ENCODE data around the gene TBCA. TPM values are rescaled to one million over a fixed set of nuclear protein-coding genes. Genes with fewer than 3 reads are reported as not detected.

Gene TBCA
- total RNA-seq, 1 experiment from 2014 or later, result 330 TPM

DNA sequence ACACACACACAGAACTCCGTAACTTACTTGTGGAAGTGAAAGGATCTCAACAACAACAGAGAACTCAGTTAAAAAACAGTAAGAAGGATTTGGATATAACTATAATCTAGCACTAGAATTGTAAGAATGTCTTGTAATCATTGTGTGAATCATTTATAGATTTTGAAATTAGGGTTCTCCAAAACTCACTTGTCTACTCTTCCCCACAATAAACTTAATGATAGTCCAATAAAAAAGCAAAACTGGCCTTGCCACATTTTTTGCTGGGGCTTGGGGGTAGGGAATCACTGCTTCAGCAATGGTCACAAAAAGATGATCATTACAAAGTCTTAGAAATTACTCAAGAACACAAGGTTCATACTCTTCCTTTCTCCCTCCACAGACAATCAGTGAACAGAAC lies 8.8 kb downstream of the TBCA start:
- H4K91ac ChIP-seq (ENCODE audit: insufficient read length, low read depth, low read length), result no peak overlapping the region
- peaks cover 54% of the 10 kb centered on the region; the same call in 1 of the 2 replicates for H3K79me2 ChIP-seq (ENCODE audit: insufficient read depth, low read length)
- WGBS (ENCODE audit: extremely low coverage, insufficient read length, low lambda C conversion rate), result no CpG with 5 or more reads among the region's 1 CpG
- H2BK5ac ChIP-seq (ENCODE audit: insufficient read length, low read length), result no peak overlapping the region
- H2BK12ac ChIP-seq (ENCODE audit: insufficient read length, low read depth, low read length), result no peak overlapping the region
- no peak for DNase-seq
- H3K27me3 ChIP-seq (ENCODE audit: insufficient read depth, low read length), result peaks cover 2% of the 10 kb centered on the region; the same call in 1 of the 2 replicates
- no peak overlapping the region for H3K4me2 ChIP-seq (ENCODE audit: insufficient read depth, insufficient read length, low read length)
- H3K23ac ChIP-seq (ENCODE audit: insufficient read length, low read depth, low read length), result no peak overlapping the region
- no peak overlapping the region for H2BK15ac ChIP-seq (ENCODE audit: low read depth, low read length)
- H3K18ac ChIP-seq (ENCODE audit: insufficient read length, low read depth, low read length), result no peak overlapping the region
- no peak overlapping the region for H2AK5ac ChIP-seq (ENCODE audit: insufficient read length, low read length)
- peaks cover 10 to 26% of the 10 kb centered on the region in 2 experiments for H3K4me1 Mint-ChIP-seq
- no peak overlapping the region for H2AFZ ChIP-seq (ENCODE audit: low read length)
- no peak overlapping the region for H3K4ac ChIP-seq (ENCODE audit: low read depth, low read length)
- H3K27me3 Mint-ChIP-seq (ENCODE audit: low read depth), result no peaks in the 10 kb centered on the region
- H3K56ac ChIP-seq (ENCODE audit: insufficient read length, low read depth, low read length), result no peak overlapping the region
- H3K27ac Mint-ChIP-seq, result no peak overlapping the region
- peaks cover 2% of the 10 kb centered on the region; the same call in 1 of the 2 replicates for H3K4me1 ChIP-seq (ENCODE audit: insufficient read depth, low read length)
- no peak overlapping the region for H3K14ac ChIP-seq (ENCODE audit: insufficient read depth, low read length)
- no peak overlapping the region for H3K27ac ChIP-seq (ENCODE audit: insufficient read length, low read depth, low read length)
- H2BK120ac ChIP-seq (ENCODE audit: low read depth, low read length, poor library complexity, severe bottlenecking), result no peak overlapping the region
- no peak overlapping the region for H3T11ph ChIP-seq (ENCODE audit: low read length)
- no peak overlapping the region for H2BK20ac ChIP-seq (ENCODE audit: low read depth, low read length, poor library complexity, severe bottlenecking)
- TF ChIP-seq, protein P1, sequence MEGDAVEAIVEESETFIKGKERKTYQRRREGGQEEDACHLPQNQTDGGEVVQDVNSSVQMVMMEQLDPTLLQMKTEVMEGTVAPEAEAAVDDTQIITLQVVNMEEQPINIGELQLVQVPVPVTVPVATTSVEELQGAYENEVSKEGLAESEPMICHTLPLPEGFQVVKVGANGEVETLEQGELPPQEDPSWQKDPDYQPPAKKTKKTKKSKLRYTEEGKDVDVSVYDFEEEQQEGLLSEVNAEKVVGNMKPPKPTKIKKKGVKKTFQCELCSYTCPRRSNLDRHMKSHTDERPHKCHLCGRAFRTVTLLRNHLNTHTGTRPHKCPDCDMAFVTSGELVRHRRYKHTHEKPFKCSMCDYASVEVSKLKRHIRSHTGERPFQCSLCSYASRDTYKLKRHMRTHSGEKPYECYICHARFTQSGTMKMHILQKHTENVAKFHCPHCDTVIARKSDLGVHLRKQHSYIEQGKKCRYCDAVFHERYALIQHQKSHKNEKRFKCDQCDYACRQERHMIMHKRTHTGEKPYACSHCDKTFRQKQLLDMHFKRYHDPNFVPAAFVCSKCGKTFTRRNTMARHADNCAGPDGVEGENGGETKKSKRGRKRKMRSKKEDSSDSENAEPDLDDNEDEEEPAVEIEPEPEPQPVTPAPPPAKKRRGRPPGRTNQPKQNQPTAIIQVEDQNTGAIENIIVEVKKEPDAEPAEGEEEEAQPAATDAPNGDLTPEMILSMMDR (conservative IDR thresholded peaks at IDR 0.05), result no peak
- H3K4me3 Mint-ChIP-seq, result no peak overlapping the region
- H4K5ac ChIP-seq (ENCODE audit: insufficient read length, low read depth, low read length), result no peak overlapping the region
- no peaks in the 10 kb centered on the region for H3K9me3 ChIP-seq (ENCODE audit: control insufficient read depth, low read depth, low read length)
- peaks cover 43 to 54% (median 52%) of the 10 kb centered on the region in 3 experiments for H3K36me3 Mint-ChIP-seq (ENCODE audit: insufficient read depth in 1 of 3, low read depth in 3 of 3)
- no peaks in the 10 kb centered on the region for H4K20me1 ChIP-seq (ENCODE audit: control insufficient read depth, insufficient read depth, insufficient read length)
- H3K9ac ChIP-seq (ENCODE audit: extremely low read depth, insufficient read length, low read length), result no peak overlapping the region
- no peaks in the 10 kb centered on the region for H3K23me2 ChIP-seq (ENCODE audit: insufficient read length, low read depth, low read length, poor library complexity, severe bottlenecking)
- H4K8ac ChIP-seq (replicated peaks; ENCODE audit: insufficient read length, low read depth, low read length), result no peak overlapping the region
- peaks cover 6% of the 10 kb centered on the region for H3K79me1 ChIP-seq (ENCODE audit: insufficient read depth, low read depth, low read length, poor library complexity, severe bottlenecking)
- peaks cover 4 to 24% of the 10 kb centered on the region in 2 experiments; a peak in 4 of 5 replicates for H3K9me3 Mint-ChIP-seq

Data from H9 (cell line).